Suppressor macrophage (primary cell): Measurements from ENCODE around the gene CCT5.

ENCODE experiments used
- DNase-seq, 4 experiments: peaks; one replicate each; pipeline ENCODE4 v3.0.0-alpha.2; 2020 to 2022
- total RNA-seq, 17 experiments: gene quantifications; one replicate each; lab custom pipeline; 2026; ENCODE audit warnings: mixed read lengths in 6 of 17, inconsistent platforms in 3 of 17; lab: John Stamatoyannopoulos, UW

The CCT5 gene
- 158 to 326 (median 231) reads per million in 17 experiments for total RNA-seq

- DNase-seq, result peak; percentile 96 to 99 (median 98)
Observed at GRCh38 chr5:10249948-10250805, at the start of gene CCT5. CCT5 (plus strand) TSS chr5:10250280; CDS start chr5:10250341, 61 bp downstream.

- DNase-seq, result peak; percentile 21 to 42 (median 33)
Observed at GRCh38 chr5:10201223-10201868, 48.7 kb upstream of the CCT5 start.

- DNase-seq, result no peak
Observed at GRCh38 chr5:10202089-10202910, 47.8 kb upstream of the CCT5 start.

- no peak for DNase-seq
Observed at GRCh38 chr5:10209004-10209403, 41.1 kb upstream of the CCT5 start.

- no peak for DNase-seq
Observed at GRCh38 chr5:10213316-10213715, 36.8 kb upstream of the CCT5 start.

GRCh38 chr5:10214041-10214440, 36.0 kb upstream of the CCT5 start:
- DNase-seq, result no peak

GRCh38 chr5:10215366-10215765, 34.7 kb upstream of the CCT5 start:
- DNase-seq, result no peak

- DNase-seq, result no peak
Observed at GRCh38 chr5:10216107-10216506, 34.0 kb upstream of the CCT5 start.

GRCh38 chr5:10218658-10219057, 31.4 kb upstream of the CCT5 start:
- DNase-seq, result no peak

GRCh38 chr5:10219068-10219467, 31.0 kb upstream of the CCT5 start:
- no peak for DNase-seq

- DNase-seq, result no peak
Observed at GRCh38 chr5:10220248-10220647, 29.8 kb upstream of the CCT5 start.

GRCh38 chr5:10222326-10222725, 27.8 kb upstream of the CCT5 start:
- no peak for DNase-seq

- no peak for DNase-seq
Observed at GRCh38 chr5:10227379-10227778, 22.7 kb upstream of the CCT5 start.

GRCh38 chr5:10228288-10228687, 21.8 kb upstream of the CCT5 start:
- DNase-seq, result no peak

- no peak for DNase-seq
Observed at GRCh38 chr5:10229306-10230048, 20.6 kb upstream of the CCT5 start.

- no peak for DNase-seq
Observed at GRCh38 chr5:10232386-10232785, 17.7 kb upstream of the CCT5 start.

- DNase-seq, result no peak
Observed at GRCh38 chr5:10233011-10233410, 17.1 kb upstream of the CCT5 start.

GRCh38 chr5:10233505-10233904, 16.6 kb upstream of the CCT5 start:
- DNase-seq, result peak in 3 of 4 experiments; percentile 3 to 17 (median 11)

GRCh38 chr5:10235350-10235749, 14.7 kb upstream of the CCT5 start:
- no peak for DNase-seq

- DNase-seq, result no peak
Observed at GRCh38 chr5:10243660-10244240, 6.3 kb upstream of the CCT5 start.

- DNase-seq, result no peak
Observed at GRCh38 chr5:10244342-10244944, 5.6 kb upstream of the CCT5 start.
